H9 (cell line): ENCODE results near the gene BTBD17. TPM values are rescaled to one million over a fixed set of nuclear protein-coding genes. Genes with fewer than 3 reads are reported as not detected.
A peak's percentile ranks its signal among the peaks of the same experiment; 100 is the strongest.

Experiments used
- DNase-seq: peaks from one replicate; pipeline ENCODE4 v3.0.0-alpha.2; 2017
- H2AFZ ChIP-seq: one replicate; pipeline ENCODE4 v1.6.1; 2013; ENCODE audit warnings: mild to moderate bottlenecking, low read length, control low read depth, moderate library complexity
- H2AK5ac ChIP-seq: 2 replicates; pipeline ENCODE4 v1.6.1; 2013; ENCODE audit warnings: low read length, control low read depth, mixed read lengths; ENCODE audit not compliant: insufficient read length
- H2BK120ac ChIP-seq: one replicate; pipeline ENCODE4 v1.6.1; 2013; ENCODE audit warnings: low read depth, mild to moderate bottlenecking, low read length, control low read depth, inconsistent platforms; ENCODE audit not compliant: poor library complexity, severe bottlenecking
- H2BK12ac ChIP-seq: 2 replicates; pipeline ENCODE4 v1.6.1; 2013; ENCODE audit warnings: low read length, control low read depth, mixed read lengths, low read depth; ENCODE audit not compliant: insufficient read length
- H2BK15ac ChIP-seq: 2 replicates; pipeline ENCODE4 v1.6.1; 2013; ENCODE audit warnings: low read depth, low read length, control low read depth
- H2BK20ac ChIP-seq: one replicate; pipeline ENCODE4 v1.6.1; 2013; ENCODE audit warnings: low read depth, mild to moderate bottlenecking, low read length, control low read depth, inconsistent platforms; ENCODE audit not compliant: poor library complexity, severe bottlenecking
- H2BK5ac ChIP-seq: 2 replicates; pipeline ENCODE4 v1.6.1; 2013; ENCODE audit warnings: low read length, control low read depth, mixed read lengths; ENCODE audit not compliant: insufficient read length
- H3K14ac ChIP-seq: 2 replicates; pipeline ENCODE4 v1.6.1; 2013; ENCODE audit warnings: low read length, control low read depth; ENCODE audit not compliant: insufficient read depth
- H3K18ac ChIP-seq: 2 replicates; pipeline ENCODE4 v1.6.1; 2013; ENCODE audit warnings: low read depth, mild to moderate bottlenecking, mixed read lengths, low read length, control low read depth; ENCODE audit not compliant: insufficient read length
- H3K23ac ChIP-seq: 2 replicates; pipeline ENCODE4 v1.6.1; 2013; ENCODE audit warnings: low read length, control low read depth, mixed read lengths, low read depth; ENCODE audit not compliant: insufficient read length
- H3K23me2 ChIP-seq: 2 replicates; pipeline ENCODE4 v1.6.1; 2013; ENCODE audit warnings: low read depth, mild to moderate bottlenecking, mixed read lengths, low read length, control low read depth; ENCODE audit not compliant: insufficient read length, poor library complexity, severe bottlenecking
- H3K27ac ChIP-seq: 2 replicates; pipeline ENCODE4 v1.5.1; 2013; ENCODE audit warnings: low read length, control low read depth, mixed read lengths, low read depth; ENCODE audit not compliant: insufficient read length
- H3K27me3 ChIP-seq: 2 replicates; pipeline ENCODE4 v1.6.1; 2013; ENCODE audit warnings: low read length, control low read depth, inconsistent platforms; ENCODE audit not compliant: insufficient read depth
- H3K4ac ChIP-seq: 2 replicates; pipeline ENCODE4 v1.6.1; 2013; ENCODE audit warnings: low read depth, mild to moderate bottlenecking, control low read depth, inconsistent platforms, low read length, moderate library complexity
- H3K4me1 ChIP-seq: 2 replicates; pipeline ENCODE4 v1.6.1; 2013; ENCODE audit warnings: low read length, control low read depth, inconsistent platforms; ENCODE audit not compliant: insufficient read depth
- H3K4me2 ChIP-seq: 2 replicates; pipeline ENCODE4 v1.6.1; 2013; ENCODE audit warnings: low read length, control low read depth, mixed read lengths; ENCODE audit not compliant: insufficient read length, insufficient read depth
- H3K56ac ChIP-seq: 2 replicates; pipeline ENCODE4 v1.6.1; 2013; ENCODE audit warnings: low read depth, mild to moderate bottlenecking, mixed read lengths, low read length, control low read depth; ENCODE audit not compliant: insufficient read length
- H3K79me1 ChIP-seq: 2 replicates; pipeline ENCODE4 v1.6.1; 2013; ENCODE audit warnings: low read depth, mild to moderate bottlenecking, moderate library complexity, low read length, control low read depth, inconsistent platforms; ENCODE audit not compliant: insufficient read depth, poor library complexity, severe bottlenecking
- H3K79me2 ChIP-seq: 2 replicates; pipeline ENCODE4 v1.6.1; 2013; ENCODE audit warnings: low read length, control low read depth, inconsistent platforms; ENCODE audit not compliant: insufficient read depth
- H3K9ac ChIP-seq: 2 replicates; pipeline ENCODE4 v1.6.1; 2013; ENCODE audit warnings: low read length, control low read depth, mixed read lengths; ENCODE audit not compliant: insufficient read length; ENCODE audit errors: extremely low read depth
- H3K9me3 ChIP-seq: one replicate; pipeline ENCODE4 v1.6.1; 2013; ENCODE audit warnings: low read depth, low read length, inconsistent platforms; ENCODE audit not compliant: control insufficient read depth
- H3T11ph ChIP-seq: one replicate; pipeline ENCODE4 v1.6.1; 2013; ENCODE audit warnings: mild to moderate bottlenecking, low read length, control low read depth, inconsistent platforms
- H4K20me1 ChIP-seq: one replicate; pipeline ENCODE4 v1.6.1; 2013; ENCODE audit not compliant: control insufficient read depth, insufficient read length, insufficient read depth
- H4K5ac ChIP-seq: 2 replicates; pipeline ENCODE4 v1.6.1; 2013; ENCODE audit warnings: low read depth, mild to moderate bottlenecking, mixed read lengths, low read length, control low read depth; ENCODE audit not compliant: insufficient read length
- H4K8ac ChIP-seq: replicated peaks from 2 replicates; pipeline ENCODE4 v1.6.1; 2013; ENCODE audit warnings: low read length, control low read depth, mixed read lengths, low read depth; ENCODE audit not compliant: insufficient read length
- H4K91ac ChIP-seq: 2 replicates; pipeline ENCODE4 v1.6.1; 2013; ENCODE audit warnings: low read depth, mild to moderate bottlenecking, moderate library complexity, mixed read lengths, low read length, control low read depth; ENCODE audit not compliant: insufficient read length
- H3K27ac Mint-ChIP-seq, 3 experiments: 2 replicates in 2 of 3; 3 replicates in 1 of 3; pipeline ENCODE4 v1.8.0; 2020 to 2021; ENCODE audit warnings: mixed read lengths in 3 of 3, mild to moderate bottlenecking in 1 of 3, moderate library complexity in 1 of 3
- H3K27me3 Mint-ChIP-seq: 2 replicates; pipeline ENCODE4 v1.8.0; 2021; ENCODE audit warnings: low read depth, mild to moderate bottlenecking, moderate library complexity, mixed read lengths
- H3K36me3 Mint-ChIP-seq, 3 experiments: 2 replicates in 2 of 3; 3 replicates in 1 of 3; pipeline ENCODE4 v1.8.0; 2020 to 2021; ENCODE audit warnings: low read depth in 3 of 3, mixed read lengths in 3 of 3; ENCODE audit not compliant: insufficient read depth in 1 of 3
- H3K4me1 Mint-ChIP-seq, 2 experiments: 2 replicates each; pipeline ENCODE4 v1.8.0; 2020; ENCODE audit warnings: mixed read lengths in 2 of 2
- H3K4me3 Mint-ChIP-seq, 2 experiments: 2 replicates in 1 of 2; 3 replicates in 1 of 2; pipeline ENCODE4 v1.8.0; 2020 to 2021; ENCODE audit warnings: mild to moderate bottlenecking in 2 of 2, mixed read lengths in 2 of 2, moderate library complexity in 1 of 2
- H3K9me3 Mint-ChIP-seq, 2 experiments: 2 replicates in 1 of 2; 3 replicates in 1 of 2; pipeline ENCODE4 v1.8.0; 2020; ENCODE audit warnings: mild to moderate bottlenecking in 2 of 2, mixed read lengths in 2 of 2, moderate library complexity in 1 of 2
- WGBS: extraction: QIAGEN DNeasy Blood & Tissue Kit; methylation state at CpG from one replicate; pipeline ENCODE4 v1.1.7; 2013; ENCODE audit warnings: missing lambda C conversion rate, low lambda C conversion rate, mixed read lengths; ENCODE audit not compliant: insufficient read length; ENCODE audit errors: extremely low coverage; 5-methylcytosine and 5-hydroxymethylcytosine counted together
- total RNA-seq: library from RNA; stranded (reverse); gene quantifications from 2 replicates; pipeline ENCODE4 v1.2.1, GENCODE V29; 2021
- TF ChIP-seq, protein P1 (sequence below): fragments of 200-600 bp; sonication (generic); conservative IDR thresholded peaks from 3 replicates; pipeline ENCODE4 v1.8.0; 2021; ENCODE audit warnings: antibody characterized with exemption, mild to moderate bottlenecking

Gene BTBD17
- total RNA-seq, 1 experiment from 2014 or later, result 0.33 TPM

DNA sequence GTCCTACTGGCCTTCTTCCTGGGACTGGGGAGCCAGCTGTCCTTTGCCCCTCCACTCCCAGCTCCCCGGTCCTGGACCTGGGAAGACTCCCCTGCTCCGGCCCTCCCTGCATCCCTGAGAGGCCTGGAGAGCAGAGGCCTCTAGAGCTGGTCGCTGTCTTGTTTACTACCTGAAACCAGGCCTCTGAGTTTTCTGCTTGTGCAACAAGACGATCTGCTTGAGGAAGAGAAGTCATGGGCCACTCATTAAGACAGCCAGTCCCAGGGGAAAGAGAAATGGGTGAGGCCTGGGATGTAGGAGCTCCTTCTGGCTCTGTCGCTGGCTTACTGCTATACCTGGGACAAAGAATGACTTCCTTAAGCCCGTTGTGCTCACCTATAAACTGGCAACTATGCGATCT lies 40.4 kb upstream of the BTBD17 start:
- Mint-ChIP-seq H3K4me3 (no peak overlapping the region), H3K27me3 (peaks cover 8% of the 10 kb centered on the region), H3K27ac (no peak overlapping the region; a peak in 1 of 7 replicates), H3K9me3 (no peaks in the 10 kb centered on the region), H3K4me1 (peaks cover 14 to 18% of the 10 kb centered on the region in 2 experiments), H3K36me3 (no peaks in the 10 kb centered on the region)
- no peak overlapping the region for H3K14ac ChIP-seq
- peak overlapping the region; percentile 30 for H3K18ac ChIP-seq
- no peak overlapping the region for H2BK15ac ChIP-seq
- H4K91ac ChIP-seq, result no peak overlapping the region
- H3K9ac ChIP-seq, result no peak overlapping the region
- no peaks in the 10 kb centered on the region for H3K9me3 ChIP-seq
- H3K56ac ChIP-seq, result no peak overlapping the region
- no peak overlapping the region for H2BK5ac ChIP-seq
- no peak overlapping the region for H3K27ac ChIP-seq
- no CpG with 5 or more reads among the region's 7 CpGs for WGBS
- H2BK12ac ChIP-seq, result no peak overlapping the region
- TF ChIP-seq, protein P1, sequence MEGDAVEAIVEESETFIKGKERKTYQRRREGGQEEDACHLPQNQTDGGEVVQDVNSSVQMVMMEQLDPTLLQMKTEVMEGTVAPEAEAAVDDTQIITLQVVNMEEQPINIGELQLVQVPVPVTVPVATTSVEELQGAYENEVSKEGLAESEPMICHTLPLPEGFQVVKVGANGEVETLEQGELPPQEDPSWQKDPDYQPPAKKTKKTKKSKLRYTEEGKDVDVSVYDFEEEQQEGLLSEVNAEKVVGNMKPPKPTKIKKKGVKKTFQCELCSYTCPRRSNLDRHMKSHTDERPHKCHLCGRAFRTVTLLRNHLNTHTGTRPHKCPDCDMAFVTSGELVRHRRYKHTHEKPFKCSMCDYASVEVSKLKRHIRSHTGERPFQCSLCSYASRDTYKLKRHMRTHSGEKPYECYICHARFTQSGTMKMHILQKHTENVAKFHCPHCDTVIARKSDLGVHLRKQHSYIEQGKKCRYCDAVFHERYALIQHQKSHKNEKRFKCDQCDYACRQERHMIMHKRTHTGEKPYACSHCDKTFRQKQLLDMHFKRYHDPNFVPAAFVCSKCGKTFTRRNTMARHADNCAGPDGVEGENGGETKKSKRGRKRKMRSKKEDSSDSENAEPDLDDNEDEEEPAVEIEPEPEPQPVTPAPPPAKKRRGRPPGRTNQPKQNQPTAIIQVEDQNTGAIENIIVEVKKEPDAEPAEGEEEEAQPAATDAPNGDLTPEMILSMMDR, result no peak
- no peaks in the 10 kb centered on the region for H3K79me1 ChIP-seq
- no peaks in the 10 kb centered on the region for H3K79me2 ChIP-seq
- no peak overlapping the region for H3K23ac ChIP-seq
- no peak overlapping the region for H2AK5ac ChIP-seq
- H2BK20ac ChIP-seq, result no peak overlapping the region
- no peak overlapping the region for H4K5ac ChIP-seq
- H3K4me1 ChIP-seq, result peaks cover 5% of the 10 kb centered on the region; the same call in 1 of the 2 replicates
- no peak overlapping the region for H2AFZ ChIP-seq
- H4K20me1 ChIP-seq, result no peaks in the 10 kb centered on the region
- H3K4ac ChIP-seq, result no peak overlapping the region
- DNase-seq, result no peak
- H3K23me2 ChIP-seq, result no peaks in the 10 kb centered on the region
- H3K4me2 ChIP-seq, result no peak overlapping the region
- no peak overlapping the region for H3T11ph ChIP-seq
- H3K27me3 ChIP-seq, result no peaks in the 10 kb centered on the region
- H4K8ac ChIP-seq, result no peak overlapping the region
- H2BK120ac ChIP-seq, result no peak overlapping the region
